ENCODE results near the gene IQCM.

- no peak for TF ChIP-seq CTCF (conservative IDR thresholded peaks at IDR 0.05; ENCODE audit: low read depth, low read length)
- no peak for TF ChIP-seq EZH2 (IDR thresholded peaks at IDR 0.05; ENCODE audit: low read length, unreplicated experiment)
These were observed 314.8 kb downstream of the IQCM start for GRCh38 chr4:149500806-149501205.

Data from PC-3 (cell line).